Measurements from ENCODE around the gene RNF212B.
A peak's percentile ranks its signal among the peaks of the same experiment; 100 is the strongest.
"Not testable (repeated sequence)": the region's sequence is repeated elsewhere in the genome, so short reads cannot be mapped to it uniquely, and the experiment has no call there.

RNF212B gene

DNA sequence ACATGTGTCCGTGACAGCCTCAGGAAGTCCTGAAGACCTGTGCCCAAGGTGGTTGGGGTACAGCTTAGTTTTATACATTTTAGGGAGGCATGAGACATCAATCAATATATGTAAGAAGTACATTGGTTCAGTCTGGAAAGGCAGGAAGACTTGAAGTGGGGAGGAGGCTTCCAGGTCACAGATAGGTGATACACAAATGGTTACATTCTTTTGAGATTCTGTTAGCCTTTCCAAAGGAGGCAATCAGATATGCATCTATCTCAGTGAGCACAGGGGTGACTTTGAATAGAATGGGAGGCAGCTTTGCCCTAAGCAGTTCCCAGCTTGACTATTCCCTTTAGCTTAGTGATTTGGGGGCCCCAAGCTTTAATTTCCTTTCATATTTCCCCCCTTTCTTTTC is 38.6 kb upstream of the RNF212B start:
- H2BK12ac ChIP-seq (ENCODE audit: low read length); H3K14ac ChIP-seq (ENCODE audit: low read length); H3K4me2 ChIP-seq (ENCODE audit: low read length); H2BK120ac ChIP-seq (ENCODE audit: insufficient read depth, low read length, poor library complexity); H2AFZ ChIP-seq (ENCODE audit: insufficient read depth, low read length, poor library complexity); H3K4ac ChIP-seq (ENCODE audit: low read depth, low read length); H3K79me2 ChIP-seq (ENCODE audit: control insufficient read depth, insufficient read depth, low read length, poor library complexity); H3K79me1 ChIP-seq (ENCODE audit: low read length); H3K9me3 ChIP-seq (ENCODE audit: insufficient read depth, low read depth, low read length); H3K18ac ChIP-seq (ENCODE audit: low read length); H3K36me3 ChIP-seq (ENCODE audit: control insufficient read depth in 1 of 2, insufficient read depth in 2 of 2, low read length in 2 of 2); H3K23ac ChIP-seq (ENCODE audit: low read length); H2AK5ac ChIP-seq (ENCODE audit: low read length); DNase-seq; H3K4me1 ChIP-seq (ENCODE audit: control insufficient read depth in 1 of 2, insufficient read depth in 2 of 2, low read length in 2 of 2); H4K91ac ChIP-seq (ENCODE audit: low read depth, low read length); H3K9ac ChIP-seq (ENCODE audit: low read length); H4K12ac ChIP-seq (ENCODE audit: low read depth, low read length); H3K27me3 ChIP-seq (ENCODE audit: insufficient read depth, low read length); H3K4me3 ChIP-seq (ENCODE audit: low read depth, low read length); H4K8ac ChIP-seq (ENCODE audit: low read depth, low read length): not testable (repeated sequence)
- Histone ChIP-seq H2BK5ac (ENCODE audit: low read depth, low read length, poor library complexity) (peak overlapping the region; percentile 33), H3K27ac (ENCODE audit: low read depth, low read length) (peak overlapping the region; percentile 10)
- no CpG with 5 or more reads among the region's 1 CpG for WGBS (ENCODE audit: extremely low coverage, insufficient coverage, insufficient read length)

- Histone ChIP-seq H3K4me3 (ENCODE audit: low read depth, low read length) (no peak overlapping the region), H3K4ac (ENCODE audit: low read depth, low read length) (no peak overlapping the region)
Observed at GRCh38 chr14:23202001-23202400, 35.7 kb upstream of the RNF212B start.

DNA sequence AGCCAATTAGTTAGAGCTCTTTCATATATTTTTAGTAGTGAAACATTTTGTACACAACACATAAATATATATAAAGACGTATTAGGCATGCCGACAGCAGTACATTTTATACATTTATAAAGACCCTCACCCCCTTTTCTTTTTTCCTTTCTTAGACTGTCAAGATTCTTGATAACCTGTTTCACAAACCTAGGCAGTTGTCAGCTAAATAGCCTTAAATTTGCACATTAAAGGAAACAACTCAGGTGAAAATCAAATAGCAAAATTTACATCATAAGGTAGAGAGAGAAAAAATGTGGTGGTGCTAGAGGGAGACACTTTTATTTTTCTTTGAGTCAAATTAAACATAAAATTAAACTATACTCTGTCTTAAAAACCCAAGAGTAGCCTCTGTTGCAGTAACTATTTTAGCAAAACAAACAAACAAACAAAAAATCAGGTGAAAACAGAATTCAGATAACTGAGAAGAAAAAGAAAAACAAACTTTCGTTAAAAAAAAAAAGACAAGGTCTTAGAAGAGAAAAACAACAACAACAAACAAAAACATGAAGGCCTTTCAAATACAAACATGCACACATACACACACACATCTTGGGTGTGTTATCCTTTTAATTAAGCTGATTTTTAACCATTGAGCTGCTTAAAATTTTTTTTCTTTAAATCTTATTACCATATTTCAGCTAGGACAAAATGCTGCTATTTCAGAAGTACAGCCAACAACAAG is 31.2 kb upstream of the RNF212B start:
- no peaks in the 10 kb centered on the region for H3K79me2 ChIP-seq (ENCODE audit: control insufficient read depth, insufficient read depth, low read length, poor library complexity)
- H3K4me1 ChIP-seq (ENCODE audit: control insufficient read depth in 1 of 2, insufficient read depth in 2 of 2, low read length in 2 of 2), result peaks cover 0 to 7% of the 10 kb centered on the region in 2 experiments
- no peak overlapping the region for H3K9ac ChIP-seq (ENCODE audit: low read length)
- no peak overlapping the region for H3K23ac ChIP-seq (ENCODE audit: low read length)
- H3K4me3 ChIP-seq (ENCODE audit: low read depth, low read length), result no peak overlapping the region
- H3K4ac ChIP-seq (ENCODE audit: low read depth, low read length), result no peak overlapping the region
- H3K18ac ChIP-seq (ENCODE audit: low read length), result no peak overlapping the region
- no peak overlapping the region for H4K91ac ChIP-seq (ENCODE audit: low read depth, low read length)
- no peaks in the 10 kb centered on the region for H3K79me1 ChIP-seq (ENCODE audit: low read length)
- H3K27me3 ChIP-seq (ENCODE audit: insufficient read depth, low read length), result no peaks in the 10 kb centered on the region
- H3K27ac ChIP-seq (ENCODE audit: low read depth, low read length), result no peak overlapping the region
- no peak overlapping the region for H2AK5ac ChIP-seq (ENCODE audit: low read length)
- no peak overlapping the region for H2BK12ac ChIP-seq (ENCODE audit: low read length)
- no peak overlapping the region for H2BK5ac ChIP-seq (ENCODE audit: low read depth, low read length, poor library complexity)
- no peak overlapping the region for H3K14ac ChIP-seq (ENCODE audit: low read length)
- H2BK120ac ChIP-seq (ENCODE audit: insufficient read depth, low read length, poor library complexity), result no peak overlapping the region
- no CpG with 5 or more reads among the region's 3 CpGs for WGBS (ENCODE audit: extremely low coverage, insufficient coverage, insufficient read length)
- DNase-seq, result no peak
- no peak overlapping the region for H4K12ac ChIP-seq (ENCODE audit: low read depth, low read length)
- H4K8ac ChIP-seq (ENCODE audit: low read depth, low read length), result no peak overlapping the region
- no peaks in the 10 kb centered on the region for H3K9me3 ChIP-seq (ENCODE audit: insufficient read depth, low read depth, low read length)
- H3K36me3 ChIP-seq (ENCODE audit: control insufficient read depth in 1 of 2, insufficient read depth in 2 of 2, low read length in 2 of 2), result no peaks in the 10 kb centered on the region
- no peak overlapping the region for H3K4me2 ChIP-seq (ENCODE audit: low read length)
- no peak overlapping the region for H2AFZ ChIP-seq (ENCODE audit: insufficient read depth, low read length, poor library complexity)

More at GRCh38 chr14:23202001-23202400, 35.7 kb upstream of the RNF212B start:
- H3K14ac ChIP-seq (ENCODE audit: low read length), result no peak overlapping the region
- no peaks in the 10 kb centered on the region for H3K36me3 ChIP-seq (ENCODE audit: control insufficient read depth in 1 of 2, insufficient read depth in 2 of 2, low read length in 2 of 2)
- no peak overlapping the region for H2BK5ac ChIP-seq (ENCODE audit: low read depth, low read length, poor library complexity)
- H3K4me1 ChIP-seq (ENCODE audit: control insufficient read depth in 1 of 2, insufficient read depth in 2 of 2, low read length in 2 of 2), result peaks cover 0 to 3% of the 10 kb centered on the region in 2 experiments
- H3K9me3 ChIP-seq (ENCODE audit: insufficient read depth, low read depth, low read length), result no peaks in the 10 kb centered on the region
- no peaks in the 10 kb centered on the region for H3K27me3 ChIP-seq (ENCODE audit: insufficient read depth, low read length)
- H4K12ac ChIP-seq (ENCODE audit: low read depth, low read length), result no peak overlapping the region
- no peak overlapping the region for H2BK120ac ChIP-seq (ENCODE audit: insufficient read depth, low read length, poor library complexity)
- WGBS (ENCODE audit: extremely low coverage, insufficient coverage, insufficient read length), result no CpG with 5 or more reads among the region's 7 CpGs
- H2AFZ ChIP-seq (ENCODE audit: insufficient read depth, low read length, poor library complexity), result no peak overlapping the region
- H3K9ac ChIP-seq (ENCODE audit: low read length), result no peak overlapping the region
- H3K4me2 ChIP-seq (ENCODE audit: low read length), result no peak overlapping the region
- no peak overlapping the region for H2BK12ac ChIP-seq (ENCODE audit: low read length)
- no peak overlapping the region for H3K23ac ChIP-seq (ENCODE audit: low read length)
- no peak for DNase-seq
- H4K8ac ChIP-seq (ENCODE audit: low read depth, low read length), result no peak overlapping the region
- no peaks in the 10 kb centered on the region for H3K79me1 ChIP-seq (ENCODE audit: low read length)
- no peak overlapping the region for H3K27ac ChIP-seq (ENCODE audit: low read depth, low read length)
- H4K91ac ChIP-seq (ENCODE audit: low read depth, low read length), result no peak overlapping the region
- H3K18ac ChIP-seq (ENCODE audit: low read length), result no peak overlapping the region
- no peaks in the 10 kb centered on the region for H3K79me2 ChIP-seq (ENCODE audit: control insufficient read depth, insufficient read depth, low read length, poor library complexity)
- no peak overlapping the region for H2AK5ac ChIP-seq (ENCODE audit: low read length)

DNA sequence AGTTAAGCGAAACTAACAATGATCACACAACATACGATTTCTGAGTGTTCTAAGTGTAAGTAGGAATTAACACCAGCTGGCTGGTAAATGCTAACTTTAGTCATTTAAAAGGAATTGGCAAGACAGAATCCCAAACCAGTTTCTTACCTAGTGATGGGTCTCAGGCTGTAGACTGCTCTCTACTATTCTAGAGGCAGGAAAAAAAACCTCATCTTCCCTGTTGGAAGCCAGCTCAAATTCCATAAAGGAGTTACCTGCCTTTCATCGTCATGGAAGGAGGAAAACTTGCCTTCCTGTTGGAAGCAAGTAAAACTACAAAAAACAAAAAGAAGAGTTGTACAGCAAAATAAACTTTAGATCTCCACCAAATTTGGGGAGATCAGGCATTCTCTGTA is 30.6 kb upstream of the RNF212B start:
- H3K27ac ChIP-seq (ENCODE audit: low read depth, low read length), result no peak overlapping the region
- H2BK120ac ChIP-seq (ENCODE audit: insufficient read depth, low read length, poor library complexity), result no peak overlapping the region
- H3K23ac ChIP-seq (ENCODE audit: low read length), result no peak overlapping the region
- H3K79me1 ChIP-seq (ENCODE audit: low read length), result no peaks in the 10 kb centered on the region
- H3K14ac ChIP-seq (ENCODE audit: low read length), result no peak overlapping the region
- H4K91ac ChIP-seq (ENCODE audit: low read depth, low read length), result no peak overlapping the region
- no peak overlapping the region for H3K4me3 ChIP-seq (ENCODE audit: low read depth, low read length)
- no peaks in the 10 kb centered on the region for H3K79me2 ChIP-seq (ENCODE audit: control insufficient read depth, insufficient read depth, low read length, poor library complexity)
- no peak overlapping the region for H4K12ac ChIP-seq (ENCODE audit: low read depth, low read length)
- no CpG with 5 or more reads among the region's 3 CpGs for WGBS (ENCODE audit: extremely low coverage, insufficient coverage, insufficient read length)
- H2AFZ ChIP-seq (ENCODE audit: insufficient read depth, low read length, poor library complexity), result no peak overlapping the region
- no peak overlapping the region for H2AK5ac ChIP-seq (ENCODE audit: low read length)
- no peaks in the 10 kb centered on the region for H3K36me3 ChIP-seq (ENCODE audit: control insufficient read depth in 1 of 2, insufficient read depth in 2 of 2, low read length in 2 of 2)
- H3K4me2 ChIP-seq (ENCODE audit: low read length), result no peak overlapping the region
- DNase-seq, result no peak
- no peak overlapping the region for H3K18ac ChIP-seq (ENCODE audit: low read length)
- no peak overlapping the region for H3K9ac ChIP-seq (ENCODE audit: low read length)
- H3K27me3 ChIP-seq (ENCODE audit: insufficient read depth, low read length), result no peaks in the 10 kb centered on the region
- no peaks in the 10 kb centered on the region for H3K9me3 ChIP-seq (ENCODE audit: insufficient read depth, low read depth, low read length)
- peaks cover 0 to 7% of the 10 kb centered on the region in 2 experiments for H3K4me1 ChIP-seq (ENCODE audit: control insufficient read depth in 1 of 2, insufficient read depth in 2 of 2, low read length in 2 of 2)
- no peak overlapping the region for H4K8ac ChIP-seq (ENCODE audit: low read depth, low read length)
- H2BK12ac ChIP-seq (ENCODE audit: low read length), result no peak overlapping the region
- no peak overlapping the region for H3K4ac ChIP-seq (ENCODE audit: low read depth, low read length)
- H2BK5ac ChIP-seq (ENCODE audit: low read depth, low read length, poor library complexity), result no peak overlapping the region

All from trophoblast cell (in vitro differentiated cells and primary cell).